Kasumi-1 (cell line): ENCODE data around the gene RIMS4.
A peak's percentile ranks its signal among the peaks of the same experiment; 100 is the strongest.

ENCODE experiments used
- DNase-seq, 2 experiments: peaks; one replicate each; lab custom pipeline; 2025; lab: John Stamatoyannopoulos, UW

Gene RIMS4

GRCh38 chr20:44762466-44763140, 47.7 kb downstream of the RIMS4 start:
- DNase-seq, result no peak

- DNase-seq, result no peak
Measured at GRCh38 chr20:44761423-44761822, 48.9 kb downstream of the RIMS4 start.

- no peak for DNase-seq
Measured at GRCh38 chr20:44759595-44759994, 50.8 kb downstream of the RIMS4 start.

GRCh38 chr20:44758247-44759101, 51.9 kb downstream of the RIMS4 start:
- DNase-seq, result no peak

GRCh38 chr20:44756956-44757355, 53.4 kb downstream of the RIMS4 start:
- DNase-seq, result no peak

- no peak for DNase-seq
Measured at GRCh38 chr20:44756011-44756688, 54.2 kb downstream of the RIMS4 start.

GRCh38 chr20:44754554-44754953, 55.8 kb downstream of the RIMS4 start:
- no peak for DNase-seq

- DNase-seq, result no peak
Measured at GRCh38 chr20:44752099-44752931, 58.0 kb downstream of the RIMS4 start.

GRCh38 chr20:44750081-44750805, 60.1 kb downstream of the RIMS4 start:
- no peak for DNase-seq

GRCh38 chr20:44748005-44748370, 62.4 kb downstream of the RIMS4 start:
- DNase-seq, result no peak

- DNase-seq, result peak; percentile 50 to 61
Measured at GRCh38 chr20:44747166-44748004, 63.0 kb downstream of the RIMS4 start.

- DNase-seq, result no peak
Measured at GRCh38 chr20:44746367-44747165, 63.8 kb downstream of the RIMS4 start.

GRCh38 chr20:44745598-44746366, 64.6 kb downstream of the RIMS4 start, which contains the start of gene KCNK15:
KCNK15 (plus strand) TSS chr20:44745865; CDS start chr20:44745911, 46 bp downstream.
- DNase-seq, result peak in 1 of 2 experiments; percentile 1

- DNase-seq, result no peak
Measured at GRCh38 chr20:44745122-44745597, 65.2 kb downstream of the RIMS4 start.

- DNase-seq, result no peak
Measured at GRCh38 chr20:44743916-44744655, 66.3 kb downstream of the RIMS4 start.

GRCh38 chr20:44743080-44743701, 67.2 kb downstream of the RIMS4 start:
- DNase-seq, result no peak
